Measurements from ENCODE around the gene PODNL1.
"Not testable (repeated sequence)": the region's sequence is repeated elsewhere in the genome, so short reads cannot be mapped to it uniquely, and the experiment has no call there.

Gene PODNL1

DNA sequence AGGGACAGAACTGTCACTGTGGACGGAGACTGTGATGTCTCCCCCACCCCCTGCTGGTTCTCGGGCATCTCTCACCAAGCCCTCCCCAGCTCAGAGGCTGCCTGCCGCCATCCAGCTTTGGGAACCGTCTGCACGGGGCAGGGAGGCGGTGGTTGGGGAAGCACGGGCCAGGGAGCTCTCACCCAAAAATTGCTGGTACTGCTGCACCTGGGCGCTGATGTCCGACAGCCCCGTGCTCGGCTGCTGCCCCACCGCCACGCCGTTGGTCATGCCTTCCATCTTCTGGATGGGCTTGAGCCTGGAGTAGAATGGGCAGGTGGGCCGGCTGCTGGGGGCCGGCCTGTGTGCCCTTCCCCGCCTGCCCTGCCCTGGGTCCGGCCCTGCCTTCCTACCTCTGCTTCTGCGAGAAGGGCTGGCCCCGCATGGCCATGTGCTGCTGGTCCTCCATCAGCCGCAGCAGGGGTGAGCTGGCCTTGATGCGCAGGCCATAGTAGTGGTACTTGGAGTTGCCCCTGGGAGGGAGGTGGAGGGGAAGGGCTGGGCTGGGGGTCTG is 30.2 kb upstream of the PODNL1 start:
- in situ Hi-C loops (cut with MboI; ENCODE audit: low sequenced_read_pairs, unreplicated experiment) = no loop called here
- DNase-seq (ENCODE audit: low spot score) = no peak
- TF ChIP-seq, protein P1, sequence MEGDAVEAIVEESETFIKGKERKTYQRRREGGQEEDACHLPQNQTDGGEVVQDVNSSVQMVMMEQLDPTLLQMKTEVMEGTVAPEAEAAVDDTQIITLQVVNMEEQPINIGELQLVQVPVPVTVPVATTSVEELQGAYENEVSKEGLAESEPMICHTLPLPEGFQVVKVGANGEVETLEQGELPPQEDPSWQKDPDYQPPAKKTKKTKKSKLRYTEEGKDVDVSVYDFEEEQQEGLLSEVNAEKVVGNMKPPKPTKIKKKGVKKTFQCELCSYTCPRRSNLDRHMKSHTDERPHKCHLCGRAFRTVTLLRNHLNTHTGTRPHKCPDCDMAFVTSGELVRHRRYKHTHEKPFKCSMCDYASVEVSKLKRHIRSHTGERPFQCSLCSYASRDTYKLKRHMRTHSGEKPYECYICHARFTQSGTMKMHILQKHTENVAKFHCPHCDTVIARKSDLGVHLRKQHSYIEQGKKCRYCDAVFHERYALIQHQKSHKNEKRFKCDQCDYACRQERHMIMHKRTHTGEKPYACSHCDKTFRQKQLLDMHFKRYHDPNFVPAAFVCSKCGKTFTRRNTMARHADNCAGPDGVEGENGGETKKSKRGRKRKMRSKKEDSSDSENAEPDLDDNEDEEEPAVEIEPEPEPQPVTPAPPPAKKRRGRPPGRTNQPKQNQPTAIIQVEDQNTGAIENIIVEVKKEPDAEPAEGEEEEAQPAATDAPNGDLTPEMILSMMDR (IDR thresholded peaks at IDR 0.05; ENCODE audit: borderline replicate concordance, control extremely low read depth, extremely low read depth, insufficient read depth, missing control alignments) = no peak

DNA sequence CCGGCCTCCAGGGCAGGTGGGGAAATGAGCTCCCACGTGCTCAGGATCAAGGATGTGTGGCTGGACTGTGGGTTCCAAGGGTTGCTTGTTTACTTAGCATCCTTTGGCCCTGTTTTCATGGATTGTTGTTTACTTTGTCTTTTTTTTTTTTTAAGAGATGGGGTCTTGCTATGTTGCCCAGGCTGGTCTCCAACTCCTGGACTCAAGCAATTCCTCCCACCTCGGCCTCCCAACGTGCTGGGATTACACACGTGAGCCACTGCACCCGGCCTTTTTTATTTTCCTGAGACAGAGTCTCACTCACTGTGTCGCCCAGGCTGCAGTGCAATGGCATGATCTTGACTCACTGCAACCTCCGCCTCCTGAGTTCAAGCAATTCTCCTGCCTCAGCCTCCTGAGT is 29.0 kb upstream of the PODNL1 start:
- in situ Hi-C loops (cut with MboI; ENCODE audit: low sequenced_read_pairs, unreplicated experiment); DNase-seq (ENCODE audit: low spot score): not testable (repeated sequence)

DNA sequence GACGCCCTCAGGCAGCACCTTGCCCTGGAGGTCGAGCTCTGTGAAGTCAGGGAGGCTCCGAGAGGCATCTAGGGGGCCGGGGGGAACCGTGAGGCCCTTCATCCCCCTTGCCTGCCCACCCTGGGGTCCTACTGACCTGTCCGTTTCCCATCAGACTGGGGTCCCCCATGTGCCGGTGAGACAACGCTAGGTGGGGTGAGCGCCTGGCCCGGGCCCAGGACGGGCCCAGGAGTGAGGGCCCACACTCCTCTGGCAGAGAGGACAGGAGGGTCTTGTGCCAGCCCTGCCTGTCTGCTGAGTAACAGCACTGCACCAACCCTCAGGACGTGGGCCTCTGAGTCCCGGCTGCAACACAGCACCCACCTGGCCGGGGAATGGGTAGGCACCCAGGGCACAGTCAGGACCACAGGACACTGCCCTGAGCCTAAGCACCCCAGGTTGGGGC is 28.5 kb upstream of the PODNL1 start:
- no peak for DNase-seq (ENCODE audit: low spot score)
- TF ChIP-seq, protein P1 (IDR thresholded peaks at IDR 0.05; ENCODE audit: borderline replicate concordance, control extremely low read depth, extremely low read depth, insufficient read depth, missing control alignments) = no peak
- in situ Hi-C loops (cut with MboI; ENCODE audit: low sequenced_read_pairs, unreplicated experiment) = no loop called here

DNA sequence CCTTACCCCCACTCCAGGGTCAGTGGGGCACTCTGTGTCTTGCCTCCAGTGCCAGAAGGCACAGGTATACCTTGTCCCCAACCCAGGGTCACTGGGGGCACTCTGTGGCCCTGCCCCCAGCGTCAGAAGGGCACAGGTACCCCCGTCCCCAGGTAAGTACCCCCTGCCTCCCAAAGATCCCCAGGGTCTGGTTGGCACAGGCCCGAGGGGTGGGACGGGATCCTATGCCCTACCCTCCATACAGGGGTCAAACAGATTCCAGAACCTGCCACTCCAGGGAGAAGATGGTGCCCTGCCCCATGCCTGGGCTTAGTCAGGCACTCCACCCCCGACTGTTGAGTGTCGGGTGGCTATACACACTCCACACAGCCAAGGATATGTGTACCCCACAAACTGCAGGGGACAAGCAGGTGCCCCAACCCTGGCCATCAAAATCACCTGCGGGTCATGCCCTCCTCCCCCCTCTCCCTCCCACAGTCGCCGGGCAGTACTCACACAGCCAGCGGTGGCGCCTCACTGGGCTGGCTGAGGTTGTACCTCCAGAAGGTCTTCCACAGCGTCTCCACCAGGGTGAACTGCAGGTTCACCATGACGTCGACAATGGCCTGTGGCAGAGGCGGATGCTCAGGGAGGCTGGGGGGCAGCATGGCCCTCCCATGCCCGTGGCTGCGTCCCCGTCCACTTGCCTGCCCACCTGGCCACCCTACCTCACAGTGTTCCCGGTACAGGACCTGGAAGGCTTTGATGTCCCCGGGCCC is 27.9 kb upstream of the PODNL1 start:
- in situ Hi-C loops (cut with MboI; ENCODE audit: low sequenced_read_pairs, unreplicated experiment) = no loop called here
- TF ChIP-seq, protein P1 (IDR thresholded peaks at IDR 0.05; ENCODE audit: borderline replicate concordance, control extremely low read depth, extremely low read depth, insufficient read depth, missing control alignments) = no peak
- DNase-seq (ENCODE audit: low spot score) = no peak

DNA sequence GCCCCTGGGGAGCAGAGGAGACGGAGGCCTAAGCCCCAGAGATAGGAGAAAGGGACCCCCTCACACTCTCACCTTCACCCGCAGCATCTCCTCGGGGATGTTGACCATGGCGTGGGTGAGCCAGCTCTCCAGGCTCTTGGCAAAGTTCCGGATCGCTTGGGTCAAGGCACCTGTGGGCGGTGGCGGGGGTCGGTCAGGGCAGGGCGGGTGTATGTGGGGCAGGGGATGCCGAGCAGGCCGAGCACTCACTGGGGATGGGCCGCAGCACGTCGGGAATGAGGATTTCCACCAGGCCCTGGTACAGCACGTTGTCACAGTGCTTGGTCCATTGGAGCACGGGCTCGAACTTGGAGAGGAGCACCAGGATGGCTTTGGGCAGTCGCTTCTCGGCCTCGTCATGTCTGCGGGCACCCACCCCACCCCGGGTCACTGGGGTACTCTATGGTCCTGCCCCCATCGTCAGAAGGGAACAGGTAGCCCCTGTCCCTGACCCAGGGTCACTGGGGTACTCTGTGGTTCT is 27.2 kb upstream of the PODNL1 start:
- in situ Hi-C loops (cut with MboI; ENCODE audit: low sequenced_read_pairs, unreplicated experiment) = no loop called here
- DNase-seq (ENCODE audit: low spot score) = no peak

DNA sequence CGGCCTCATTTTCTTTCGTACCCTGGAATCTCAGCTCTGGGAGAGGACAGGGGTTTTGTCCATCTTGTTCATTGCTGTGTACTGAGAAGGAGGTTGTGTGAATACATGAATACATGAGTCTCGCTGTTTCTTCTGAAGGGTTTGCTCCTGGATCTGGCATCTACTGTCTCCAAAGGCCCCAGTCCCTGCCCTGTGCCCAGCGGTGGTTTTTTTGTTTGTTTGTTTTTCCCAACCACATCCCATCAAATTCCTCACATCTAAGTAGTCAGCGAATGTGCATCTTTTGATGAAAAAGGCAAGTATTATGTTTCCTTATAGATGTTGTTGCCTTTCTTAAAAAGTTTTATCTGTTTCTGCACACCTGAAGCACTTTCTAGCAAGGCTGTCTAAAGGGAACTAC is 26.6 kb upstream of the PODNL1 start:
- DNase-seq (ENCODE audit: low spot score) = no peak
- in situ Hi-C loops (cut with MboI; ENCODE audit: low sequenced_read_pairs, unreplicated experiment) = no loop called here
- TF ChIP-seq, protein P1 (IDR thresholded peaks at IDR 0.05; ENCODE audit: borderline replicate concordance, control extremely low read depth, extremely low read depth, insufficient read depth, missing control alignments) = no peak

More for the DNA sequence above, 27.2 kb upstream of the PODNL1 start:
- TF ChIP-seq, protein P1 (IDR thresholded peaks at IDR 0.05; ENCODE audit: borderline replicate concordance, control extremely low read depth, extremely low read depth, insufficient read depth, missing control alignments) = no peak

DNA sequence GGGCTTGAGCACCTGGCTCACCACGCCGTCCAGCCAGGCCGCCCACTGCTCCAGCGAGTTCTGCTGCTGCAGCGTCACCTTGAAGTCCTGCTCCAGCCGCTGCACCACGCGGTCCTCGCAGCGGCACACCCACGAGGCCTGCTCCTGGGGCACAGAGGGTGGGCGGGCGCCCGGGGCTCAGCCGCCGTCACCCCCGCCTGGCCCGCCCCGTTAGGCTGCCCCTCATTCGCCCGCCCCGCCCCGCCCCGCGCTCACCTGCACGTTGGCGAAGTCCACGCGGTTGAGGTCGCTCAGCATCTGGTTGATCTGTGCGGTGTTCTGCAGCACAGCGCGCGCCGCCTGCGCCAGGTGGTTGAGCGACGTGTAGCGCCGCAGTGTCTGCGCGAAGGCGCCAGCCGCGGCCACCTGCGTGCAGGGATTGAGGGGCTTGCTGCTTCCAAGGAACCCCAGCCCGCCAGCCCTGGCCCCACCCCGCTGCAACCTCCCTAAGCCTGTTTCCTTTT is 25.4 kb upstream of the PODNL1 start:
- in situ Hi-C loops (cut with MboI; ENCODE audit: low sequenced_read_pairs, unreplicated experiment) = no loop called here
- TF ChIP-seq, protein P1 (IDR thresholded peaks at IDR 0.05; ENCODE audit: borderline replicate concordance, control extremely low read depth, extremely low read depth, insufficient read depth, missing control alignments) = no peak
- no peak for DNase-seq (ENCODE audit: low spot score)
